ENCODE data around the gene BTN2A1.
A peak's percentile ranks its signal among the peaks of the same experiment; 100 is the strongest.
"Not testable (repeated sequence)": the region's sequence is repeated elsewhere in the genome, so short reads cannot be mapped to it uniquely, and the experiment has no call there.

BTN2A1 gene

GRCh38 chr6:26457806-26458688, at the start of gene BTN2A1:
Gene BTN2A1, plus strand, starts transcription at chr6:26457955. Its CDS starts 682 bp downstream, at chr6:26458637.
- peak; percentile 24 to 92 (median 72) for DNase-seq

DNA sequence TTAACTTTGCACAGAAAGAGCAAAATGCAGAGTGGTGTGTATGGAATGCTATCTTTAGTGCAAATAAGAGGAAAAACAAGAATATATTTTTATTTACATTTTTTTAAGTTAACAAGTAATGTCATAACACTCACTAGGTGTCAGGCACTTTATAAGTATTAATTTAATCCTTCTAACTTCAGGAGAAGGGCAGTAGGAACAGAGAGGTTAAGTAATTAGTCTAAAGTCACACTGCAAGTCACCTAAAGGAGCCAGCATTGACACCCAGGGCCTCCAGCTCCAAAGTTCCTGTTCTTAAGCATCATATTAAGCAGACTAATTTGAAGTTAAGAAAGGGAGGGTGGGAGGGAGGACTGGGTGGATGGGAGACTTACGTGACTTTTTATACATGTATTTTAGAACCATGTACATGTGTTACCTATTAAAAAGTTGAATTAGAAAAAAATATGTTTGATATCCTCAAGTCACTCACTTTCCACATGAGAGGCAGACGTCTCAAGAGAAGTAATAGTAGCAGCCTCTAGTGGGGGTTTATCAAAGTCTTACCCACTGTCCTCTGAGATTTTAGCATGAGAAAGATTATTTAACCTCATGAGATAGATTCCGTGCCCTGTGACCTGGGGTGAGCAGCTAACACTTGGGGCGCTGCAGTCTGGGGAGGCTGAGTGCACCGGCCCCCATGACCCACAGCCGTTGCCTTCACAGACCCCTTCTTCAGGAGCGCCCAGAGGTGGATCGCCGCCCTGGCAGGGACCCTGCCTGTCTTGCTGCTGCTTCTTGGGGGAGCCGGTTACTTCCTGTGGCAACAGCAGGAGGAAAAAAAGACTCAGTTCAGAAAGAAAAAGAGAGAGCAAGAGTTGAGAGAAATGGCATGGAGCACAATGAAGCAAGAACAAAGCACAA, 48.7 kb upstream of the BTN2A1 start:
- DNase-seq = no peak

DNA sequence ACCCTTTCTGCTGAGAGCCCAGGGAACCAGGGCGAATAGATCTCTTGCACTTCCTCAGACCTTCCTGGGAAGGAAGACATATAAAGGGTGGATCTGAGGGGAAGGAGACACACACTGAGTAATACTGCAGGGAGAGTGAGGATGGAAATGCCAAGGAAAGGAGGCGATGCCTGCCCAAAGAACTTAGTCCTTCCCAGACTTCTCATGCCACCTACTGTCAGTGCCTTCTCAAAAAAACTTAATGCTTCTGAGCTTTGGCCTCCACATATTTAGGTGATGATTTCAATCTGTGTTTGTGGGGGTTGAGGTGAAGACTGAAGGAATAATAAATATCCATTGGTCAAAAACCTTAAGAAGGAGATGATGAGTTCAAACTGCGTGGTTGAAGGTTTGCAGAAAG, 46.0 kb upstream of the BTN2A1 start:
- DNase-seq = no peak

DNA sequence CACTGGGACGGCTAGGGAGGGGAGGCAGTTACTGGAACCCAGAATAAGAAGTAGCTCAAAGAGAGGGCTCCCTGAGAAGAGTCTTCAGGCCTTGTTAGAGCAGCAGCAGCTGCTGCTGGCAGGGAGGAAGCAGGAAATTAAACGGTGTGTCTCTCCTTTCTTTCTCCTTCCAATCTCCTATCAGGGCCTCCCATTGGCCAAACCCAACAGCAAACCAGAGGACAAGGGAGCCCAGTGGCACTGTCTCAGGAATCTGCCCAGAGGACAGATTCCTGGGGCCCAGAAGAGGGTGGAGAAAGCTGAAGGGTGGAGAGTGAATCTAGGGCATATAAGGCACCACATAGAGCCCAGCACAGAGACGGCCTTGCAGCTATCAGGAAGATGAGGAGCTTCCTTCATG, 45.5 kb upstream of the BTN2A1 start:
- DNase-seq = no peak

- no peak for DNase-seq
These were observed 44.8 kb upstream of the BTN2A1 start for GRCh38 chr6:26412954-26413353.

DNA sequence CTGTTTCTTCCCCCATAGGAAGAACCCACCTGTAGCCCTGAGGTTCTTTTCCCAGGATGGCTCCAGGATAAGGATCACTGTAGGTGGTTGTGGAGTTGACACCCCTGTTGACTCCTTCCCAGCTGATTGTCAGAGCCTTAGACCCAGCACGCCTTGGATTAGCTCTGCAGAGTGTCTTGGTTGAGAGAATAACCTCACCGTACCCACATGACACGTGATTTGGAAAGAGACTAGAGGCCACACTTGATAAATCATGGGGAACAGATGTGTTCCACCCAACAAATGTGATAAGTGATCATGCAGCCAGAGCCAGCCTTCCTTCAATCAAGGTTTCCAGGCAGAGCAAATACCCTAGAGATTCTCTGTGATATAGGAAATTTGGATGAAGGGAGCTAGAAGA, 43.5 kb upstream of the BTN2A1 start:
- DNase-seq = no peak

DNA sequence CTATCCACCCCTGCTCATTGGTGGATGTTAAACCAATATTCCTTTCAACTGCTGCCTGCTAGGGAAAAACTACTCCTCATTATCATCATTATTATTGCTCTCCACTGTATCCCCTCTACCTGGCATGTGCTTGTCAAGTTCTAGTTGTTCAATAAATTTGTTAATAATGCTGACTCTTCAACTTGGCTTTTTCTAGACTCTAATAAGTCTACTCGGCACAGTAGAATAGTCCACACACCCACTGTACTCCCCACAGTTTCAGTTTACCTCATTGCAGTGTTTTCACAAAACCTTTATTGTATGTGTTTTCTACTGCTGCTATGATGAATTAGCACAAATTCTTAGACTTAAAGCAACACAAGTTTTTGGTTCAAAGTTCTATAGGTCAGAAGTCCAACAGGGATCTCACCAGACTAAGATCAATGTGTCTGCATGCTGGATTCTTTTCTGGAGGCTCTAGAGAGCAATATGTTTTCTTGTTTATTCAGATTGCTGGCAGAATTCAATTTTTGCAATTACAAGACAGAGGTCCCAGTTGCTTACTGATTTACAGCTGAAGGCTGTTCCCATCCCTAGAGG, 42.6 kb upstream of the BTN2A1 start:
- DNase-seq = no peak

GRCh38 chr6:26415791-26416190, 42.0 kb upstream of the BTN2A1 start:
- DNase-seq = no peak

DNA sequence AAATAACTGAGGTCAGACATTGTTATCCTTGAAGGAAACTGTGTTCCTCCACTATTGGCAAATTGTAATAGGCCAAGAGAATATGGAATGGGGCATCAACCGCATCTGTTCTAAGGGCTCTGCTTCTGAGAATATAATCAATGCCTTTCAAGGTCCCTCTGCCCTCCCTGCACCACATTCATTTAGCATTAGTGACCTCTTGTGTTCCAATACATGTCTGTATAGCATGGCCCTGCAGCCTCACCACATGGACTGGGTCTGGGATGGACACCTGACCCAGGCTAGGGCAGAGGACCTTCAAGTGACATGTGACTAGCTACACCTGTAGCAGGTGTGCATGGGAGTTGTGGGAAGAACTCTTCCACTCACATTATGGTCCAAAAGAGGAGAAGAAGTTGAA, 41.5 kb upstream of the BTN2A1 start:
- no peak for DNase-seq

GRCh38 chr6:26418077-26418476, 39.7 kb upstream of the BTN2A1 start:
- not testable (repeated sequence) for DNase-seq

GRCh38 chr6:26418795-26419194, 39.0 kb upstream of the BTN2A1 start:
- not testable (repeated sequence) for DNase-seq

DNA sequence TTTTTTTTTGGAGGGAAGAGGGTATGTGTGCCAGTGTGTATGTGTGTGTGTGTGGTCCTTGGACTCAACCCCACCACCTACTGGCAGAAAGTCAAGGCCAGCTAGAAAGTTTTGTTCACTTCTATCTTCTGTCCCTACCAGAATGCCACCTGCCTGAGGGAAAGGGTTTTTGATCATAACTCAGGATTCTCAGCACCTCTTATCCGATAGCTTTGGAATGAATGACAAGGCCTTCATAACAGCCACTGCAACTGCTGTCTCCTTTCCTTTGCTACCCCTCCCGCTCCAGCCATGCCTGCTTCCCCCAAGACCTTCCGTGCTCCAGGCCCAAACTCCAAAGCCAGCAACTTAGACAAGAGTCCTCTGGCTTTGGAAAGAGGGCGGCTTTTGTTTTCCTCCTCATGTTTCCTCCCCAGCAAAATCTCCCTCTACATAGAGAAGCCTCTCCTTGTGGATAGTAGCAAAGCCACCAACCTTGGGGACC, 37.0 kb upstream of the BTN2A1 start:
- peak in 6 of 56 donors; percentile 17 to 32 (median 28) for DNase-seq

- peak in 55 of 56 donors; percentile 3 to 85 (median 49) for DNase-seq
These were observed 36.3 kb upstream of the BTN2A1 start for GRCh38 chr6:26421259-26422144.

- DNase-seq = no peak
These were observed 35.4 kb upstream of the BTN2A1 start for GRCh38 chr6:26422329-26422728.

DNA sequence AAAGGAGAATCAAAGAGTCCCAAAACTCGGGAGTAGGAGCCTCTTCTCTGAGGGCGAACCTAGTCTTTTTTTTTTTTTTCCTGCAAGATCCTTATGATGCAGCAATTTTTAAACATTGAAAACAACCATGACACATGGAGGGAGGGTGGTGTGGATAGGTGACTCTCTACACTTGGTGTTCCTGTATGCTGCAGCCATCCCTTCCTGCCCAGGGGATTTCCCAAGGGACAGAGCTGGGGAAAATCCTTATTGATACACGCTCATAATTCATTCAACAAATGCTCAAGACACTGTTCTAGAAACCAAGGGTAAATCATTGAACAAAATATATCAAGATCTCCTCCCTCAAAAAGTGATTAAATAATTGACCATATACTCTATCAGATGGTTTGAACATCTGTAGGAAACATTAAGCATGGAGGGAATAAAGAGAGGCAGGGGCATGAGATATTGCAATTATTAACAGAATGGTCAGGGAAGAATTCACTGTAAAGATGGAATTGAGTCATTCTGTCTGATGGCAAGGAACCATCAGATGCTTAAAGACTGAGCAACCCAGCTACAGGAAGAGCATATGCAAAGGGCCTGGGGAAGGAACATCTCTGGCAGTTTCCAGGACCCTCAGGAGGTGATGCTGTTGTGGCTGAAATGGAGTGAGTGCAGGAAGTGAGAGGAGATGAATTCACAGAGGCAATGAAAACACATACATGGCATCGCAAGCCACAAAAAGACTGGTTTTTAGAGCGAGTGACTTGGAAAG, 30.9 kb upstream of the BTN2A1 start:
- no peak for DNase-seq

GRCh38 chr6:26427451-26427809, 30.3 kb upstream of the BTN2A1 start:
- DNase-seq = no peak

GRCh38 chr6:26428206-26428605, 29.5 kb upstream of the BTN2A1 start:
- DNase-seq = no peak

GRCh38 chr6:26430787-26431186, 27.0 kb upstream of the BTN2A1 start:
- DNase-seq = no peak

DNA sequence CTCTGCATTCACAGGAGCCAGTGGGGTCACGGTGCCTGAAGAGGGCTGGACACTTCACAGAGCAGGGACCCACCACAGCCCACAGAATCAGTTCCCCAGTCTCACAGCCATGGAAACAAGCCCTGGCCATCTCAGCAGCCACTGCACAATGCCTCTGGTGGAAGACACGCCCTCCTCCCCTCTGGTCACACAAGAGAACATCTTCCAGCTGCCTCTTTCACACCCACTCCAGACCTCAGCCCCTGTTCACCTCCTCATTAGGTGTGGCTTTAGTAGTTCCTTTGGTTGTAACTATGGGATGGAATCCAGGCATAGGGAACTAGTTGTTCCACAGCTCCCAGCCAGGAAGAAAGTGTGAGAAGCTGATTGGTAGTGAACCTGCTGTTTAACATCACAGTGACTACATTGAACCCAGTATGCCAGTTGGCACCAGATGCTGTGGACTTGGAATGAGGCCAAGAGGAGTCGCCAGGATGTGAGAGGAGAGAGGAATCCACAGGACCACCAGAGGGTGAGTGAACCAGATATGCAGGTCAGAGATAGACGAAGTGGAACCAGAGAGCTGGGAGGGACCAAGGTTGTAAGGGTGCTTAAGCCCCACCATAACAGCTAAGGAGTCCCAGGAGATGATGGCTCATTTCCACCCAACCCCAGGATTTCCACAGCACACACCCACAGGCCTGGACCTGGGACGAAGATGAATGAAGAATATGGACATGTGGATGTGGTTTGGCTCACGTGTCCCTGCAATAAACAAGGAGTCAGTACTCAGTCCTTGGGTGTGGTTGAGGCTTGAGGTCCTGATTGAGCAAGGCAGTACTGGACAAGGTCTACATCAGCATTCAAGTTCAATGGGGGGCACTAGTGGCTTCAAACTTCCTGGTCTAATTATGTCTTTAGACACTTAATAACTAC, 26.2 kb upstream of the BTN2A1 start:
- DNase-seq = no peak
